Liver (tissue), 9 donors: Measurements from ENCODE around the gene GOLGA2. TPM values are rescaled to one million over a fixed set of nuclear protein-coding genes. Genes with fewer than 3 reads are reported as not detected.

Experiments
- DNase-seq: peaks from one replicate; pipeline ENCODE4 v3.0.0-alpha.2; 2017; ENCODE audit warnings: low spot score
- H3K27ac ChIP-seq, 2 donors: one replicate each; pipeline ENCODE4 v1.7.0; 2013; ENCODE audit warnings: inconsistent platforms in 2 of 2, low read length in 2 of 2, control low read depth in 1 of 2, low read depth in 1 of 2, mild to moderate bottlenecking in 1 of 2
- H3K27me3 ChIP-seq, 4 donors: one replicate each; pipeline versions ENCODE4 v1.6.1 to v1.7.0; 2013; ENCODE audit warnings: low read length in 3 of 4, inconsistent platforms in 1 of 4, mild to moderate bottlenecking in 1 of 4, moderate library complexity in 1 of 4; ENCODE audit not compliant: control insufficient read depth in 4 of 4, insufficient read depth in 4 of 4
- H3K36me3 ChIP-seq, 4 donors: one replicate each; pipeline versions ENCODE4 v1.6.1 to v1.7.0; 2013; ENCODE audit warnings: low read length in 3 of 4, mild to moderate bottlenecking in 3 of 4, low read depth in 1 of 4, moderate library complexity in 1 of 4; ENCODE audit not compliant: control insufficient read depth in 4 of 4, insufficient read depth in 3 of 4
- H3K4me1 ChIP-seq, 4 donors: one replicate each; pipeline versions ENCODE4 v1.6.1 to v1.7.0; 2013; ENCODE audit warnings: low read length in 3 of 4, mild to moderate bottlenecking in 3 of 4, moderate library complexity in 1 of 4; ENCODE audit not compliant: control insufficient read depth in 4 of 4, insufficient read depth in 4 of 4
- H3K4me3 ChIP-seq, 3 donors: one replicate each; pipeline versions ENCODE4 v1.6.1 to v1.7.0; 2013; ENCODE audit warnings: low read length in 3 of 3, control low read depth in 1 of 3, low read depth in 1 of 3, mild to moderate bottlenecking in 1 of 3
- H3K9ac ChIP-seq, 2 donors: one replicate each; pipeline ENCODE4 v1.7.0; 2013; ENCODE audit warnings: low read length in 2 of 2, mild to moderate bottlenecking in 2 of 2, moderate library complexity in 2 of 2, control low read depth in 1 of 2, low read depth in 1 of 2
- H3K9me3 ChIP-seq, 4 donors: one replicate each; pipeline versions ENCODE4 v1.6.1 to v1.7.0; 2013; ENCODE audit warnings: low read length in 3 of 4; ENCODE audit not compliant: control insufficient read depth in 4 of 4
- ATF3 ChIP-seq: IDR thresholded peaks from 2 replicates; pipeline ENCODE4 v1.6.1; 2016; ENCODE audit warnings: antibody characterized with exemption
- EGR1 ChIP-seq, 2 donors: IDR thresholded peaks; 2 replicates each; pipeline ENCODE4 v1.6.1; 2016 to 2018; ENCODE audit warnings: antibody characterized with exemption in 2 of 2, low read depth in 2 of 2
- FOXA1 ChIP-seq: IDR thresholded peaks from 2 replicates; pipeline ENCODE4 v1.6.1; 2016; ENCODE audit warnings: antibody characterized with exemption
- FOXA2 ChIP-seq: IDR thresholded peaks from 2 replicates; pipeline ENCODE4 v1.6.1; 2016; ENCODE audit warnings: antibody characterized with exemption
- GABPA ChIP-seq, 2 donors: IDR thresholded peaks in 1 of 2; conservative IDR thresholded peaks in 1 of 2; 2 replicates each; pipeline ENCODE4 v1.6.1; 2016; ENCODE audit warnings: antibody characterized with exemption in 2 of 2, mild to moderate bottlenecking in 1 of 2, moderate library complexity in 1 of 2
- HNF4A ChIP-seq, 2 donors: conservative IDR thresholded peaks; 2 replicates each; pipeline ENCODE4 v1.6.1; 2016; ENCODE audit warnings: antibody characterized with exemption in 2 of 2, mild to moderate bottlenecking in 2 of 2
- HNF4G ChIP-seq: IDR thresholded peaks from 2 replicates; pipeline ENCODE4 v1.6.1; 2016; ENCODE audit warnings: antibody characterized with exemption
- JUND ChIP-seq, 2 donors: IDR thresholded peaks; 2 replicates each; pipeline ENCODE4 v1.6.1; 2016; ENCODE audit warnings: antibody characterized with exemption in 2 of 2
- MAX ChIP-seq: IDR thresholded peaks from 2 replicates; pipeline ENCODE4 v1.6.1; 2016; ENCODE audit warnings: antibody characterized with exemption
- NR2F2 ChIP-seq: IDR thresholded peaks from 2 replicates; pipeline ENCODE4 v1.6.1; 2016; ENCODE audit warnings: antibody characterized with exemption
- RAD21 ChIP-seq, 2 donors: IDR thresholded peaks; 2 replicates each; pipeline ENCODE4 v1.6.1; 2016; ENCODE audit warnings: antibody characterized with exemption in 2 of 2, mild to moderate bottlenecking in 2 of 2
- REST ChIP-seq: IDR thresholded peaks from 2 replicates; pipeline ENCODE4 v1.6.1; 2016; ENCODE audit warnings: antibody characterized with exemption, mild to moderate bottlenecking
- RXRA ChIP-seq, 2 donors: IDR thresholded peaks; 2 replicates each; pipeline ENCODE4 v1.6.1; 2017 to 2018; ENCODE audit warnings: antibody characterized with exemption in 2 of 2, mild to moderate bottlenecking in 1 of 2
- SP1 ChIP-seq: IDR thresholded peaks from 2 replicates; pipeline ENCODE4 v1.6.1; 2018; ENCODE audit warnings: antibody characterized with exemption, mild to moderate bottlenecking
- TAF1 ChIP-seq: conservative IDR thresholded peaks from 2 replicates; pipeline ENCODE4 v1.6.1; 2016; ENCODE audit warnings: antibody characterized with exemption, mild to moderate bottlenecking
- YY1 ChIP-seq: IDR thresholded peaks from 2 replicates; pipeline ENCODE4 v1.6.1; 2016; ENCODE audit warnings: antibody characterized with exemption, mild to moderate bottlenecking
- ZBTB33 ChIP-seq: IDR thresholded peaks from 2 replicates; pipeline ENCODE4 v1.6.1; 2016; ENCODE audit warnings: antibody characterized with exemption
- WGBS: extraction: QIAGEN DNeasy Blood & Tissue Kit; methylation state at CpG from one replicate; pipeline ENCODE4 v1.1.7; 2013; 5-methylcytosine and 5-hydroxymethylcytosine counted together
- polyA plus RNA-seq, 2 donors: library from polyadenylated mRNA; stranded (reverse) in 1 of 2; unstranded in 1 of 2; fragments of 200-250 nt in 1 of 2; fragments of >200 nt in 1 of 2; fragmentation: Nextera tagmentation in 1 of 2; extraction: Ambion mirVana in 1 of 2; gene quantifications; one replicate each; pipeline versions ENCODE4 v1.2.1 to v1.2.3, GENCODE V29; 2013 to 2015
- total RNA-seq, 2 donors: library from RNA; depleted of rRNA; stranded (reverse); fragments of >200 nt; gene quantifications; one replicate each; pipeline ENCODE4 v1.2.3, GENCODE V29; 2014
- TF ChIP-seq, protein P1 (sequence below): fragments of 150-350 bp; IDR thresholded peaks from 2 replicates; pipeline ENCODE4 v1.5.1; 2017; ENCODE audit warnings: improper control_type of control experiment, low read depth, low read length; ENCODE audit not compliant: missing input control
- donor health status: healthy.
- donor health status: healthy.
- donor health status: healthy.
- donor health status: healthy.
- donor health status: healthy.

GOLGA2 gene
- total and polyA plus RNA-seq, 4 donors = 14.4 to 45.7 (median 27.9) TPM

DNA sequence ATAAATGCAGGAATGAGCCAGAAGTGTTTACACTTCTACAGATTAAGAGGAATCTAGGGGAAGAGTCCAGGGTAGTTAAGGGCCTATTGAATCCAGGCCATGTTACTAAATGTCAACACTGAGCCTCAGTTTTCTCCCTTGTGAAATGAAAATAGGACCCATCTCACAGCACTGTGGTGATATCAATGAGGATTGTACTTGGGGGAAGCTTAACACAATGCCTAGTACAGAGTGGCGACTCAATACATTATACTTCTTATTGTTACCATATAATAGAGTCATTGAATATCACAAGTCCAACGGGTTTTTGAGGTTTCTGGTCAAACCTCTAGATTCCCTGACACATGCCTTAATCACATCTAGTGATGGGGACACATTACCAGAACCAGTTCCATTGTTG, 41.8 kb upstream of the GOLGA2 start:
- 97% methylated on average over 2 of the region's 2 CpGs for WGBS
- peaks cover 0 to 10% (median 8%) of the 10 kb centered on the region in 4 donors for H3K4me1 ChIP-seq
- TF ChIP-seq NR2F2 (no peak), REST (no peak), TAF1 (no peak), FOXA2 (no peak), FOXA1 (no peak), GABPA (IDR thresholded peaks at IDR 0.05 in 1 of 2, conservative IDR thresholded peaks at IDR 0.05 in 1 of 2) (no peak), HNF4A (conservative IDR thresholded peaks at IDR 0.05) (no peak), RAD21 (IDR thresholded peaks at IDR 0.05) (no peak), MAX (no peak), ATF3 (no peak), SP1 (no peak)
- H3K9ac ChIP-seq = no peak overlapping the region
- no peaks in the 10 kb centered on the region for H3K9me3 ChIP-seq
- H3K27me3 ChIP-seq = no peaks in the 10 kb centered on the region
- H3K4me3 ChIP-seq = no peak overlapping the region
- H3K27ac ChIP-seq = no peak overlapping the region
- H3K36me3 ChIP-seq = peaks cover 6 to 33% (median 12%) of the 10 kb centered on the region in 4 donors
- DNase-seq = no peak

GRCh38 chr9:128316421-128316820, 40.6 kb upstream of the GOLGA2 start:
- no peaks in the 10 kb centered on the region for H3K27me3 ChIP-seq
- TF ChIP-seq RXRA (IDR thresholded peaks at IDR 0.05) = no peak
- no peak for TF ChIP-seq GABPA (IDR thresholded peaks at IDR 0.05 in 1 of 2, conservative IDR thresholded peaks at IDR 0.05 in 1 of 2)
- no peak for TF ChIP-seq EGR1 (IDR thresholded peaks at IDR 0.05; ENCODE audit: low read depth in 2 of 2)
- no peak for TF ChIP-seq HNF4A (conservative IDR thresholded peaks at IDR 0.05)
- TF ChIP-seq, protein P1, sequence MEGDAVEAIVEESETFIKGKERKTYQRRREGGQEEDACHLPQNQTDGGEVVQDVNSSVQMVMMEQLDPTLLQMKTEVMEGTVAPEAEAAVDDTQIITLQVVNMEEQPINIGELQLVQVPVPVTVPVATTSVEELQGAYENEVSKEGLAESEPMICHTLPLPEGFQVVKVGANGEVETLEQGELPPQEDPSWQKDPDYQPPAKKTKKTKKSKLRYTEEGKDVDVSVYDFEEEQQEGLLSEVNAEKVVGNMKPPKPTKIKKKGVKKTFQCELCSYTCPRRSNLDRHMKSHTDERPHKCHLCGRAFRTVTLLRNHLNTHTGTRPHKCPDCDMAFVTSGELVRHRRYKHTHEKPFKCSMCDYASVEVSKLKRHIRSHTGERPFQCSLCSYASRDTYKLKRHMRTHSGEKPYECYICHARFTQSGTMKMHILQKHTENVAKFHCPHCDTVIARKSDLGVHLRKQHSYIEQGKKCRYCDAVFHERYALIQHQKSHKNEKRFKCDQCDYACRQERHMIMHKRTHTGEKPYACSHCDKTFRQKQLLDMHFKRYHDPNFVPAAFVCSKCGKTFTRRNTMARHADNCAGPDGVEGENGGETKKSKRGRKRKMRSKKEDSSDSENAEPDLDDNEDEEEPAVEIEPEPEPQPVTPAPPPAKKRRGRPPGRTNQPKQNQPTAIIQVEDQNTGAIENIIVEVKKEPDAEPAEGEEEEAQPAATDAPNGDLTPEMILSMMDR = no peak
- TF ChIP-seq ZBTB33 = no peak
- TF ChIP-seq JUND (IDR thresholded peaks at IDR 0.05) = no peak
- TF ChIP-seq MAX = no peak
- no peak for TF ChIP-seq NR2F2
- TF ChIP-seq HNF4G = no peak
- no peak for TF ChIP-seq RAD21 (IDR thresholded peaks at IDR 0.05)
- no peak for TF ChIP-seq SP1
- no peak for TF ChIP-seq TAF1
- no peak for TF ChIP-seq FOXA1
- no peak for TF ChIP-seq REST
- no peak for TF ChIP-seq FOXA2
- TF ChIP-seq YY1 = no peak
- TF ChIP-seq ATF3 = no peak
- peaks cover 0 to 5% (median 4%) of the 10 kb centered on the region in 4 donors for H3K4me1 ChIP-seq
- H3K9ac ChIP-seq = no peak overlapping the region
- H3K9me3 ChIP-seq = no peaks in the 10 kb centered on the region
- peaks cover 6 to 34% (median 12%) of the 10 kb centered on the region in 4 donors for H3K36me3 ChIP-seq
- 79% methylated on average over 9 of the region's 9 CpGs for WGBS
- H3K27ac ChIP-seq = no peak overlapping the region
- no peak for DNase-seq
- no peak overlapping the region for H3K4me3 ChIP-seq
